Measurements from ENCODE around the gene PPP4R4.

Gene PPP4R4

GRCh38 chr14:94291906-94292525, 117.9 kb downstream of the PPP4R4 start:
- Histone ChIP-seq H3K4me3 (IDR thresholded peaks at IDR 0.05; ENCODE audit: insufficient read depth, low read depth, low read length) (no peak overlapping the region), H3K79me2 (ENCODE audit: insufficient read depth, low read depth) (no peaks in the 10 kb centered on the region), H3K4me2 (no peak overlapping the region), H3K9ac (no peak overlapping the region), H4K20me1 (ENCODE audit: insufficient read depth) (no peaks in the 10 kb centered on the region), H3K27me3 (ENCODE audit: insufficient read depth, low read depth) (no peaks in the 10 kb centered on the region), H2AFZ (ENCODE audit: low read depth) (no peak overlapping the region), H3K36me3 (ENCODE audit: insufficient read depth) (no peaks in the 10 kb centered on the region), H3K4me1 (ENCODE audit: low read depth, poor library complexity, severe bottlenecking) (no peaks in the 10 kb centered on the region), H3K27ac (no peak overlapping the region)
- TF ChIP-seq CTCF (conservative IDR thresholded peaks at IDR 0.05; ENCODE audit: low read depth, low read length), result no peak

DNA sequence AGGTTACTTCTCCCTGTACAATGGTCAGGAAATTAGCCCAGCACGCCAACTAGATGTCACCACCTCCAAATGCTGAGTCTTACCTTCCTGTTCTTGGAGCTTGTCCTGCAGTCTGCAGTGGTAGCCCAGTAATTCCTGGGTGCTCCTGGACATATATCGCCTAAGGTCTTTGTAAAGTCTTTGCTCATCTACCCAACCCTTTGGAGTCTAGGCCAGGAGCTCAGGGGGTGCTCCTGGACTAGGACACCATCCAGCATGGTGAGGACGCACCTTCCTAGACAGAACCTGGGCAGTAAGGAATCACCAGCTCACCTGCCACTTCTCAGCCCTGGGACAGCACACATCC, 118.4 kb downstream of the PPP4R4 start:
- Histone ChIP-seq H4K20me1 (ENCODE audit: insufficient read depth) (no peaks in the 10 kb centered on the region), H3K36me3 (ENCODE audit: insufficient read depth) (no peaks in the 10 kb centered on the region), H2AFZ (ENCODE audit: low read depth) (no peak overlapping the region), H3K4me2 (no peak overlapping the region), H3K4me3 (IDR thresholded peaks at IDR 0.05; ENCODE audit: insufficient read depth, low read depth, low read length) (no peak overlapping the region), H3K27ac (no peak overlapping the region), H3K9ac (no peak overlapping the region), H3K79me2 (ENCODE audit: insufficient read depth, low read depth) (no peaks in the 10 kb centered on the region), H3K27me3 (ENCODE audit: insufficient read depth, low read depth) (no peaks in the 10 kb centered on the region), H3K4me1 (ENCODE audit: low read depth, poor library complexity, severe bottlenecking) (no peaks in the 10 kb centered on the region)
- TF ChIP-seq CTCF (conservative IDR thresholded peaks at IDR 0.05; ENCODE audit: low read depth, low read length), result no peak

DNA sequence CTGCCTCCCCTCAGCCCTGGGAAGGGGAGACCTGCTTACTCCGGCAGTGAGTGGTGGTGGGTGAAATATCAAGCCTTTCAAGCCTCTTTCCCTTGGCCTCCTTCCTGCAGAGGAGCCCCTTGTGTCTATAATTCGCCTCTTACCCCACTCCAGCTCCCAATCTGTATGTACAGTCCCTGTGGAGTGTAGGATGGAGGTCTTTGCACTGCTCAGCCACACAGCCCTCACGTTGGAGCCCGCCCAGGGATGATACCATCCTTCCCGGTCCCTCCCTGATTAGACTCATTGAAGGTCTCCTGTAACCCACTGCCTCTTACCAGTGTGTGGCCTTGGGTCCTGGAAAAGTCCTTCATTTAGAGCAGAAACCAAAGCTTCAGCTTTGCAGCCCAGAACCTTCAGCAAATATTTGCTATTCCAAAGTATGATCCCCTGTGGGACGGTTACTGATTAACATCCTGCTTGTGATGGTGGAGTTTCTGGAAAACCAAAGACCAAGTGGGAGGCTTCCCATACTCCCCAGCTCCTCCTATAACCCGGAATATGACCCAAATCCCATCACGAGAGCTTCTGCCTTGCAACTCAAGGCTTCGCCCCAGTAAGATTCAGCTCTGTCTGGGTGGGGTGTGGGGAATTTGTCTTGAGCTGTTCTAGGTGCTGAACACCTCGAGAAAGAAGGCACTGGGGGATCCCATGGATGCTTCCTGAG, 118.9 kb downstream of the PPP4R4 start, which contains the start of gene SERPINA10:
SERPINA10 (minus strand) TSS at position 397 of the 706 bp plus-strand sequence. CDS start 2,675 bp downstream, outside the sequence.
- Histone ChIP-seq H3K36me3 (ENCODE audit: insufficient read depth) (no peaks in the 10 kb centered on the region), H3K27me3 (ENCODE audit: insufficient read depth, low read depth) (no peaks in the 10 kb centered on the region), H3K79me2 (ENCODE audit: insufficient read depth, low read depth) (no peaks in the 10 kb centered on the region), H2AFZ (ENCODE audit: low read depth) (no peak within 1 kb of the TSS), H3K4me3 (IDR thresholded peaks at IDR 0.05; ENCODE audit: insufficient read depth, low read depth, low read length) (no peak within 1 kb of the TSS), H4K20me1 (ENCODE audit: insufficient read depth) (no peaks in the 10 kb centered on the region), H3K4me1 (ENCODE audit: low read depth, poor library complexity, severe bottlenecking) (no peaks in the 10 kb centered on the region), H3K4me2 (no peak within 1 kb of the TSS), H3K9ac (no peak within 1 kb of the TSS), H3K27ac (no peak within 1 kb of the TSS)
- TF ChIP-seq CTCF (conservative IDR thresholded peaks at IDR 0.05; ENCODE audit: low read depth, low read length), result no peak

- no peak overlapping the region for H3K4me3 ChIP-seq (IDR thresholded peaks at IDR 0.05; ENCODE audit: insufficient read depth, low read depth, low read length)
- H2AFZ ChIP-seq (ENCODE audit: low read depth), result no peak overlapping the region
- no peaks in the 10 kb centered on the region for H3K4me1 ChIP-seq (ENCODE audit: low read depth, poor library complexity, severe bottlenecking)
- H3K79me2 ChIP-seq (ENCODE audit: insufficient read depth, low read depth), result no peaks in the 10 kb centered on the region
- H3K9ac ChIP-seq, result no peak overlapping the region
- no peaks in the 10 kb centered on the region for H3K36me3 ChIP-seq (ENCODE audit: insufficient read depth)
- H3K27me3 ChIP-seq (ENCODE audit: insufficient read depth, low read depth), result no peaks in the 10 kb centered on the region
- H3K27ac ChIP-seq, result no peak overlapping the region
- H3K4me2 ChIP-seq, result no peak overlapping the region
- no peaks in the 10 kb centered on the region for H4K20me1 ChIP-seq (ENCODE audit: insufficient read depth)
- TF ChIP-seq CTCF (conservative IDR thresholded peaks at IDR 0.05; ENCODE audit: low read depth, low read length), result no peak
Observed at GRCh38 chr14:94293578-94293924, 119.4 kb downstream of the PPP4R4 start.

Data from KMS-11 (cell line).